ENCODE measurements around the gene GNGT1.

Gene GNGT1

GRCh38 chr7:93938293-93938692 lies 31.9 kb downstream of the GNGT1 start:
- DNase-seq (ENCODE audit: extremely low read depth in 1 of 2, low read depth in 1 of 2), result no peak

- DNase-seq (ENCODE audit: extremely low read depth in 1 of 2, low read depth in 1 of 2), result no peak
Measured at GRCh38 chr7:93941945-93942344, 35.6 kb downstream of the GNGT1 start.

GRCh38 chr7:93943816-93944540 lies 37.6 kb downstream of the GNGT1 start:
- no peak for DNase-seq (ENCODE audit: extremely low read depth in 1 of 2, low read depth in 1 of 2)

- DNase-seq (ENCODE audit: extremely low read depth in 1 of 2, low read depth in 1 of 2), result no peak
Measured at GRCh38 chr7:93944673-93945072, 38.3 kb downstream of the GNGT1 start.

- DNase-seq (ENCODE audit: extremely low read depth in 1 of 2, low read depth in 1 of 2), result no peak
Measured at GRCh38 chr7:93945083-93945482, 38.7 kb downstream of the GNGT1 start.

- no peak for DNase-seq (ENCODE audit: extremely low read depth in 1 of 2, low read depth in 1 of 2)
Measured at GRCh38 chr7:93945756-93946535, 39.6 kb downstream of the GNGT1 start.

GRCh38 chr7:93948106-93948505 lies 41.7 kb downstream of the GNGT1 start:
- no peak for DNase-seq (ENCODE audit: extremely low read depth in 1 of 2, low read depth in 1 of 2)

GRCh38 chr7:93948873-93949272 lies 42.5 kb downstream of the GNGT1 start:
- DNase-seq (ENCODE audit: extremely low read depth in 1 of 2, low read depth in 1 of 2), result no peak

- no peak for DNase-seq (ENCODE audit: extremely low read depth in 1 of 2, low read depth in 1 of 2)
Measured at GRCh38 chr7:93949423-93949822, 43.1 kb downstream of the GNGT1 start.

- DNase-seq (ENCODE audit: extremely low read depth in 1 of 2, low read depth in 1 of 2), result no peak
Measured at GRCh38 chr7:93955304-93955703, 48.9 kb downstream of the GNGT1 start.

GRCh38 chr7:93957767-93958166 lies 51.4 kb downstream of the GNGT1 start:
- DNase-seq (ENCODE audit: extremely low read depth in 1 of 2, low read depth in 1 of 2), result no peak

GRCh38 chr7:93958216-93958615 lies 51.8 kb downstream of the GNGT1 start:
- no peak for DNase-seq (ENCODE audit: extremely low read depth in 1 of 2, low read depth in 1 of 2)

GRCh38 chr7:93958651-93959050 lies 52.3 kb downstream of the GNGT1 start:
- no peak for DNase-seq (ENCODE audit: extremely low read depth in 1 of 2, low read depth in 1 of 2)

Measured in stimulated activated CD8-positive, alpha-beta memory T cell treated with anti-CD3 and anti-CD28 coated beads, Interleukin-7, amount 100 ng/mL, for 48 hours (primary cell).